HG03575 (cell line): ENCODE results near the gene TPP1.

Experiments used
- ATAC-seq: cut with Tn5 transposase; IDR thresholded peaks from one replicate; pipeline ENCODE4 v1.9.1; 2021; ENCODE audit not compliant: unreplicated experiment, insufficient number of reproducible peaks, low FRiP score; ENCODE audit errors: extremely low read depth

Gene TPP1

DNA sequence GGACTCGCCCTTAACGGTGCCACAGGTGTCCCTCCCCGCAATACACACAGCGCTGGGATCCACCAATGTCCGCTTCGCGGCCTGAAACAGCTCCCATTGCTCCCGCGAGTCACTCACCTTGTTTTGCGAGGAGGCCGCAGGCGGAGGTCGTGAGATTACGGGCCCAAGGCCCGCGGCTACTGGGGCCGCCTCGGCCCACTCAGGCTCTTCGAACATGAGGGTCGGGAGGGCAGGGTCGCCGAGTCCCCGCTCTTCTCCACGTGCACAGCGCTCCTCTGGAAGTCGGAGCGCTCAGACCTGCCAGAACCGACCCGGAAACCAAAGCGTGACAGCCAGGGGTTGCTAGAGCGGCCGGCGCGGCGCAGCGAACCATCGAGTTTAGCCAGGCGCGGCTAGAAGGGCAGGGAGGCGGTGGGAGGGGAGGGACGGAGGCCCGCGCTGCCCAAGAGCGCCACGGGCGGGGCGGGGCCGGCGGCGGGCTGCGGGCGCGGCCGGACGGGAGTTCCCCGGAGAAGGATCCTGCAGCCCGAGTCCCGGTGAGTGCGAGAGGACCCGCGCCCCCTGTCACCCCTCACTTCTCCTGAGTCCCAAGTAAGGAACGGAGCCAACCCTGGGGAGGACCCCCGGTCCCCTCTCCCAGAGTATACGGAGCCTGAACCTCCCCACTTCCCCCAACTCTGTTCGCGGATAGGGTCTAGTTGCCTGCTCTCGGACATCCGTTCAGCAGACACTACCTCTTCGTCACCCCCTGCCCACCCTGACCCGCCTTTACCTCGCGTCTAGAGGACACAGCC, 15.7 kb downstream of the TPP1 start, which contains the start of the genes ILK and RRP8:
ILK (plus strand) TSS at position 488 of the 794 bp plus-strand sequence. CDS start 498 bp downstream, outside the sequence.
RRP8 (minus strand) TSS at position 330 of the 794 bp plus-strand sequence; CDS start at position 216, 114 bp downstream.
- no peak for ATAC-seq

- no peak for ATAC-seq
These were observed 16.9 kb downstream of the TPP1 start for GRCh38 chr11:6602096-6602940.

DNA sequence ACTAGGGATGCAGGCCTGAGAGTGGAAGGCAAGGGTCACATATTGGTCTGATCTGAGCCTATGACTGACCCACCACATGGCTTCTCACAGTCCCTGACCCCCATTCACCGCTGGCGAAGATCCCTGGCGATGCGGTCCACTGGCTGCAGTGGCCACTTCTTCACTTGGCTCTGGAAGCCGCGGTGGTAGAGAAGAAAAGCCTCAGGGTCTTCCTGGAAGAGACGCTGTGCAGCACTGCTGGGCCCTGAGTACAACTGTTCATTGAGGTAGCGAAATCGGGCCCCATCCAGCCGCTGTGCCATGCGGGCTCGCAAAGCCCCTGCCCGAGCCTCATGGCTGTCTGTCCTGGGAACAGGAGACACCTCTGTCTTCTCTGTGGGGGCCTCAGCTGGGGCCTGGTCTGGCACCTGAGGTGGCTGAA, 18.2 kb downstream of the TPP1 start:
- no peak for ATAC-seq

DNA sequence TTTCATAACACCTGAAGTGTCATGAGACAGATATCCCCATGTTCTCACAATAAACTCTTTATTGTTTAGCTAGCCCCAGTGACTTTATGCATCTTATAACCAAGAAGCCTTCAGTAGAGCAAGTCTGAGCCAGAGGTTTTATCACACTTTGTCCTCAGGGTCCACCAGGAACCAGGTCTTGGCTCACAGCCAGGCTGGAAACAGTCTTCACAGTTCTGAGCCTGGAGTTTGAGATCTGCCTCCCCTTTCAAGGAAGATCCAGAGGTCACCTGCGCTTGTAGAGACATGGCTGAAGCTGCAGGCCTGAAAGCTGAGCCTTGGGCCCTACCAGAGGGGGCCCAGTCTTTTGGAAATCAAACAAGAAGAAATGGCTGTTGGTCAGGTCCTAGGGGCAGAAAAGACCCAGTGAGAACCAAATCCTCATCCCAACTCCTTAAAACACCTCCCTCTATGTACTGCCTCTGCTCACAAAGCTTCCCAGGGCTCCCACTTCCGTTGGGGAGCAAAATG, 19.3 kb downstream of the TPP1 start:
- no peak for ATAC-seq

GRCh38 chr11:6599449-6599848, 19.8 kb downstream of the TPP1 start:
- no peak for ATAC-seq

GRCh38 chr11:6598555-6598954, 20.7 kb downstream of the TPP1 start:
- ATAC-seq = no peak

DNA sequence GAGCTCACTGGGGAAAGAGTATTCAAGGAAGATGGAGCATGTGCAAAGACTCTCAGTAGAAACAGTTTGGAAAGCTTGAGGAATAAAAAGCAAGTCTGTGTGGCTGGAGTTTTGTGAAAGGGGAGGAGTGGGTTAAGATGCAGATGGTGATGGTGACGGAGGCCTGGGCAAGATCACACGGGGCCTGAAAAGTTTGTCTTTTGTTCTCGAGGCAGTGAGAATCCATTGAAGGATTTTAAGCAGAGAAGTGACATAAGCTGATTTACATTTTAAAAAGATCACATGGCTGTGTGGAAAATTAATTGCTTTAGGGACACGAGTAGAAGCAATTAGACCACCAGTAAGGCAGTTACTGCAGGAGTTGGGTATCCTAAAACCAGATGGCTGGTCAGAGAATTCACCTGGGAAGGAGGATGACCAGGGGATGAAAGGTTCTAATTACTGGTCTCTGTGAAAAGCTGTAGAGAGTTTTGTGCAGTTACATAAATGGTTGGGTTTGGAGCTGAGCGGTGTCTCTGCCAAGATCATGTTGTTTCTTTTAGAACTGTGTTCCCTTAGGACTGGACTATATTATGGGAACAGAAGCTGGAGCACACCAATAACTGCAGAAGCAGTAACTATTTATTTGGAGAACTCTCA, 22.9 kb downstream of the TPP1 start:
- ATAC-seq = no peak

DNA sequence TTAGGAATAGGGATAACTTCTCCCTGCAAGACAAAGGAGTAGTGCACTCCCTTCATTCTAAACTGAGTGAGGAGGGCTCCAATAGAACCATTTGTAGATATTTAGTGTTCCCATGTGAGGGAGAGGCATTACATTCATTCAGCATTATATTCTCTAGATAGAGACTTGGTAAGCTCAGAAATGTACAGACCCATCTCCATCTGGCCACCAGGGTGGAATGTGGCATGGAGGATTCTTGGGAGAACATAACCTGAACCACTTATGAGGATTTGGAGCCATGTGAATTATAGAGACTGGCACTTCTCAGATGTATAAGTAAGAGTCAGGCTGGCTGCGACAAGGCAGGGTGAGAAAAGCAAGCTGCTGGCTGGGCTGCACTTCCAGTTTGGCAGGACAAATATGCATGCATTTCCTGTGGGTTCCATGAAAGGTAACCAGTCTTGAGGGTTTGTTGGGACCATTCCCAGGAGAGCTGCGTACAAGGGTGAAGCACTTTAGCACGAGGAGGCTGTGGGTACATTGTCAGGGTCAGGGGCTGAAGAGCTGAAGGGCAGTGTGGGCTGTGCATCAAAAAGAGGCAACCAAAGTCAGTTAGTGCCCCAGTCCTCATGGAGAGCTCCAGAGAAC, 25.0 kb downstream of the TPP1 start:
- no peak for ATAC-seq

GRCh38 chr11:6588018-6588417, 31.2 kb downstream of the TPP1 start:
- no peak for ATAC-seq

DNA sequence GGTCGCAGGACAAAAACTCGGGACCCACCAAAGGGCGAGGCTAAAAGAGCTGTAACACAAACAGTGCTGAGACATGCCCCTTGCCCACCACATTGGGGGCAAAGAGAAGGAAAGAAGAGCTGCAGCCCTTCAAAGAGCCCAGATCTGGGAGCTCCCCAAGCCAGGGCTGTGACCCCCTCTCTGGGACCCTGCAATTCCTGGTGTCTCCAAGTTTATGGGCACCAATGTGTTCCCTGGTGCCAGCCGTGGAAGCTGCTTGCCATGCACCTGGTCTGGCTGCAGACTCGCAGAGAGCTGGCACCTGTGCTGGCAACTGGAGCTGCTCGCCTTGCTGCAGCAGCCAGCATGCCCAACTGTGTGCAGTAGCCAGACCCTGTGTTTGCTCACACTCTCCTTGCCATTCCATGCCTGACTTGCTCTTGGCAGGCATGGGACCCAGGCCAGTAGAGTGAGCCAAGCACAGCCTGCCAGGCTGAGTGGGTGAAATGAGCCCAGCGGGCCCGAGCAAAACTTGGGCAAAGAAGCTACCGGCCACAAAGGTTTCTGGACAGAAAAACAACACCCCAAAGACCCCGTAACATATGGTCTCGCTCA, 31.8 kb downstream of the TPP1 start:
- no peak for ATAC-seq

DNA sequence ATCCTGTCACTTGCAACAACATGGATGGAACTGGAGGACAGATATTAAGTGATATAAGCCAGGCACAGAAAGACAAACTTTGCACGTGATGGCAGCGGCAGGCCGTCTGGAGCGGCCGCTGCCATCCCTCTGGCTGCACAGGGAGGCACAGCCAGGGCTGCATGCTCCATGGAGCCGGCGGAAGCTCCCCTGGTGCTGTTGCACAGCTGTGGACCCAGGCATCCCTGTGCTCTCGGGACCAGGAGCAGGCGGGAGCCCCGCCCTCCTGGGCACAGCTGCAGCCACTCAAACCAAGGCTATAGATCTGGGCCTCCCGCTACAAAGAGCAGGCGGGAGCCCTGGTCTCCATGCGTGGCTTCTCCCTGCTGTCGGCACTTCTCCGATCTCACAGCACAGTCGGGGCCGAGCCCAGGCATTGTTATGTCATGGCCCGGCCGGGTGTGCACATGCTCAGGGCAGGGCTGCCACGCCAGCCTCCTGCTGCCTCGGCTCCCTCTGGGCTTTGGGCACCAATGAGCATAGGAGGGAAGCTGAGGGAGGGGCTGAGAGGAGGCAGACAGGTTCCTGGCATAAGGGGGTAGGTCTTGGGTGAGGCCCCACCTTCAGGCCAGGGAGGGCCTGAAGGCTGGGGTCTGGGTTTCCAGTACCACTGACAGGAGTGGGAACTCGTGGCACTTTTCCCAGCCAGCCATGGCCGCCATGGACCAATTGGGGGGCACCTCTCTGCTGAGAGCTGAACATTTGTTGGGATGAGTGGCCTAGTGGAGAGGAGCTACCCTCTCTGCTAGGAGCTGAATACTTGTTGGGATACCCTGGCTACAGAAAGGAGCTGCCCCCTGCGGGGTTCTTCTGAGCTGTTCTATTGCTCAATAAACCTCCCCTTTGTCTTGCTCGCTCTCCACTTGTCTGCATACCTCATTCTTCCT, 32.5 kb downstream of the TPP1 start:
- ATAC-seq = no peak

DNA sequence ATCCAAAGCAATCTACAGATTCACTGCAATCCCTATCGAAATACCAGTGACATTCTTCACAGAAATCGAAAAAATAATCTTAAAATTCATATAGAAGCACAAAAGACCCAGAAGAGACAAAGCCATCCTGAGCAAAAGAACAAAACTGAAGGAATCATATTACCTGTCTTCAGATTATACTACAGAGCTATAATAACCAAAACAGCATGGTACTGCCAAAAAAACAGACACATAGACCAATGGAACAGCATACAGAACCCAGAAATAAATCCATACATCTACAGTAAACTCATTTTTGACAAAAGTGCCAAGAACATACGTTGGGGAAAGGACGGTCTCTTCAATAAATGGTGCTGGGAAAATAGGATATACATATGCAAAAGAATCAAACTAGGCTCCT, 34.7 kb downstream of the TPP1 start:
- no peak for ATAC-seq

DNA sequence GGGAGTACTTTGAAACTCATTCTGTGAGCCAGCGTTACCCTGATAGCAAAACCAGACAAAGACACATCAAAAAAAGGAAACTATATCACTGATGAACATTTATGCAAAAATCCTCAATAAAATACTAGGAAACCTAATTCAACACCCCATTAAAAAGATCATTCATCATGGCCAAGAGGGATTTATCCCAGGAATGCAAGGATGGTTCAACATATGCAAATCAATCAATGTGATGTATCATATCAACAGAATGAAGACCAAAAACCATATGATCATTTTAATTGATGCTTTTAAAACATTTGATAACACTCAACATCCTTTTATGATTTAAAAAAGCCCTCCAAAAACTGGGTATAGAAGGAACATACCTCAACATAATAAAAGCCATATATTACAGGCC, 35.6 kb downstream of the TPP1 start:
- ATAC-seq = no peak

DNA sequence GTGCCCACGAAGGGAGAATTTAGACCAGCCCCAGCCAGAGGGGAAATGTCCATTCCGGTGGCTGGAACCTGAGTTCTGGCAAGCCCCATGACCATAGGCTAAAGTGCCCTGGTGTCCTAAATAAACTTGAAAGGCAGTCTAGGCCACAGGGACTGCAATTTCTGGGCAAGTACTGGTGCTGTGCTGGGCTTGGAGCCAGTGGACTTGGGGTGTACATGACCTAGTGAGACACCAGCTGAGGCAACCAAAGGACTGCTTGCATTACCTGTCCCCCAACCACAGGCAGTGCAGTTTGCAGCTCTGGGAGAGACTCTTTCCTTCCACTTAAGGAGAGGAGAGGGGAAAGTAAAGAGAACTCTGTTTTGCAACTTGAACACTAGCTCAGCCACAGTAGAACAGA, 39.5 kb downstream of the TPP1 start:
- ATAC-seq = no peak

DNA sequence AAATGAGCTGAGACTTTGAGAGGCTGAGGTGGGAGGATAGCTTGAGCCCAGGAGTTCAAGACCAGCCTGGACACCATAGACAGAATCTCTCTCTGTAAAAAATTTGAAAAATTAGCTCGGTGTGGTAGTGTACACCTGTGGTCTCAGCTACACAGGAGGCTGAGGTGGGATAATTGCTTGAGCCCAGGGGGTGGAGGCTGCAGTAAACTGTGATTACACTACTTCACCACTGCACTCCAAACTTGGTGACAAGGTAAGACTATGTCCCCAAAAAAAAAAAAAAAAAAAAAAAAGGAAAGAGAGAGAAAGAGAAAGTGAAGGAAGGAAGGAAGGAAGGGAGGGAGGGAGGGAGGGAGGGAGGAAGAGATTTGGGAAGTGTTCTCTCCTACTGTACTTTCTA, 41.1 kb downstream of the TPP1 start:
- no peak for ATAC-seq

DNA sequence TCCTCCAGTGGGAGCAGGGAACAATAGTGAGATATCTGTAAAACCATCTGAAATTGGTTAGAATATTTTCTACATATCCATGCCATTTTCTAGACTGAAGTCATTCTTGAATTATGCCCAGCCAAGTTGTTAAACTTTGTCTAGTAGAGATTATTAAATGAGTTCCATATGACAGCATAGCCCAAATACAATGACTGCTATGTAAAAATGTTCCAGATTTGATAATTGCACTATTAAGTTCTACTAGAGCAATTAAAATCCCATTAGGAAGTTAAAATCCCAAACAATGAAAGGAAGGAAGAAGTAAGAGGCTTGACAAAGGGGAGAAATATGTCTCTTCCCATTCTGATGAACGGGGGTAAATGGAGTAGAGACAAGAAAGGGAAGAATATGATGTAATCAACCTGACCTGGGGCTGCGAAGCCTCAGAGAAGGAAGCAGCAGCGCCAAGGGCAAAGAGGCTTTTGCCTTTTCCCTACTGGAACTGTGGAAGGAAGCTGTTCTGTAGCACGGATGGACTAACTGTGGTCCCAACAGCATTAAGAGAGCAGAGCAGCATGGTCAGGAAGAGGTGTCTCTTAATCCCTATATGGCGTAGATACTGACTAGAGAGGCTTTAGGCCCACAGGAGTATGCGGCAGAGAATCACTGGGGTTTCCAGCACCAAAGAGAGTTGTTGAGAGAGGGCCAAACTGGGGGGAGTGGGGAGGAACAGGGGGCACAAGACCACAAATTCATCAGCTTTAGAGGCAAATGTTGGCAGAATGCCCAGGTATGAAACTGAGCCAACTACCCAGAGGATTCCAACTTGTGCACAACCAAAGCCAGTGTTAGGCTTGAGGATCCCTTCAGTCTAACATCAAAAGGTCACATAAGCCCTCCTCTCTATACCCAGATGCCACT, 42.5 kb downstream of the TPP1 start:
- ATAC-seq = no peak
